ENCODE data around the gene CRHR1.
"Not testable (repeated sequence)": the region's sequence is repeated elsewhere in the genome, so short reads cannot be mapped to it uniquely, and the experiment has no call there.

DNA sequence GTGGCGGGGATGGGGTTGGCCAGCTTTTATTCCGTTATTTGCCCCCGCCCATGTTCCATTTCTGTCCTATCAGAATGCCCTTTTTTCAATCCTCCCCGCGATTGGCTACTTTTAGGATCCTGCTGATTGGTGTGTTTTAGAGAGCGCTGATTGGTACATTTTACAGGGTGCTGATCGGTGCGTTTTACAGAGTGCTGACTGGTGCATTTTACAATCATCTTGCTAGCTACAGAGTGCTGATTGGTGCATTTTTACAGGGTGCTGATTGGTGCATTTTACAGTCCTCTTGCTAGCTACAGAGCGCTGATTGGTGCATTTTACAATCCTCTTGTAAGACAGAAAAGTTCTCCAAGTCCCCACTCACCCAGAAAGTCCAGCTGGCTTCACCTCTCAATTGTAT is 78.0 kb downstream of the CRHR1 start:
- TF ChIP-seq, protein P1, sequence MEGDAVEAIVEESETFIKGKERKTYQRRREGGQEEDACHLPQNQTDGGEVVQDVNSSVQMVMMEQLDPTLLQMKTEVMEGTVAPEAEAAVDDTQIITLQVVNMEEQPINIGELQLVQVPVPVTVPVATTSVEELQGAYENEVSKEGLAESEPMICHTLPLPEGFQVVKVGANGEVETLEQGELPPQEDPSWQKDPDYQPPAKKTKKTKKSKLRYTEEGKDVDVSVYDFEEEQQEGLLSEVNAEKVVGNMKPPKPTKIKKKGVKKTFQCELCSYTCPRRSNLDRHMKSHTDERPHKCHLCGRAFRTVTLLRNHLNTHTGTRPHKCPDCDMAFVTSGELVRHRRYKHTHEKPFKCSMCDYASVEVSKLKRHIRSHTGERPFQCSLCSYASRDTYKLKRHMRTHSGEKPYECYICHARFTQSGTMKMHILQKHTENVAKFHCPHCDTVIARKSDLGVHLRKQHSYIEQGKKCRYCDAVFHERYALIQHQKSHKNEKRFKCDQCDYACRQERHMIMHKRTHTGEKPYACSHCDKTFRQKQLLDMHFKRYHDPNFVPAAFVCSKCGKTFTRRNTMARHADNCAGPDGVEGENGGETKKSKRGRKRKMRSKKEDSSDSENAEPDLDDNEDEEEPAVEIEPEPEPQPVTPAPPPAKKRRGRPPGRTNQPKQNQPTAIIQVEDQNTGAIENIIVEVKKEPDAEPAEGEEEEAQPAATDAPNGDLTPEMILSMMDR (optimal IDR thresholded peaks at IDR 0.05 in 1 of 3, IDR thresholded peaks at IDR 0.05 in 1 of 3, conservative IDR thresholded peaks at IDR 0.05 in 1 of 3; ENCODE audit: extremely low read depth in 1 of 3, insufficient read depth in 2 of 3, low read length in 3 of 3), result not testable (repeated sequence)
- TF ChIP-seq EZH2 (IDR thresholded peaks at IDR 0.05; ENCODE audit: low read length), result not testable (repeated sequence)

All from keratinocyte (primary cell).